CD14-positive monocyte (primary cell): ENCODE data around the gene PKMYT1. TPM values are rescaled to one million over a fixed set of nuclear protein-coding genes. Genes with fewer than 3 reads are reported as not detected.

Experiments used
- DNase-seq, 3 donors: peaks; one replicate each; pipeline ENCODE4 v3.0.0-alpha.2; 2011 to 2022
- H2AFZ ChIP-seq: 2 replicates; pipeline ENCODE4 v1.6.0; 2012; ENCODE audit warnings: mild to moderate bottlenecking, low read depth, low read length, inconsistent platforms; ENCODE audit not compliant: insufficient read depth, poor library complexity, severe bottlenecking
- H3K27ac ChIP-seq, 2 donors: 1 replicate in 1 of 2; 2 replicates in 1 of 2; pipeline ENCODE4 v1.5.1; 2012 to 2013; ENCODE audit warnings: low read length in 2 of 2, control low read depth in 1 of 2, inconsistent platforms in 1 of 2, low read depth in 1 of 2, mild to moderate bottlenecking in 1 of 2
- H3K27me3 ChIP-seq, 2 donors: one replicate each; pipeline versions ENCODE4 v1.6.0 to v1.6.1; 2011 to 2013; ENCODE audit warnings: low read length in 2 of 2; ENCODE audit not compliant: control insufficient read depth in 2 of 2, insufficient read depth in 2 of 2
- H3K36me3 ChIP-seq, 2 donors: replicated peaks in 1 of 2; 1 replicate in 1 of 2; 2 replicates in 1 of 2; pipeline versions ENCODE4 v1.5.1 to v1.6.1; 2012 to 2013; ENCODE audit warnings: low read length in 2 of 2, control low read depth in 1 of 2, inconsistent platforms in 1 of 2, mild to moderate bottlenecking in 1 of 2; ENCODE audit not compliant: insufficient read depth in 2 of 2, control insufficient read depth in 1 of 2
- H3K4me1 ChIP-seq, 2 donors: 1 replicate in 1 of 2; 2 replicates in 1 of 2; pipeline versions ENCODE4 v1.5.1 to v1.6.1; 2012 to 2013; ENCODE audit warnings: low read length in 2 of 2, control low read depth in 1 of 2, inconsistent platforms in 1 of 2, mild to moderate bottlenecking in 1 of 2, moderate library complexity in 1 of 2; ENCODE audit not compliant: insufficient read depth in 2 of 2, control insufficient read depth in 1 of 2
- H3K4me2 ChIP-seq: replicated peaks from 2 replicates; pipeline ENCODE3; 2012; ENCODE audit warnings: low read length, moderate library complexity, mild to moderate bottlenecking; ENCODE audit not compliant: poor library complexity, severe bottlenecking; ENCODE audit errors: extremely low read depth
- H3K4me3 ChIP-seq, 3 experiments: fragments of 200-600 bp in 1 of 3; sonication (generic) in 1 of 3; replicated peaks in 1 of 3; 1 replicate in 2 of 3; 2 replicates in 1 of 3; pipeline ENCODE4 v1.5.1; 2011 to 2013; ENCODE audit warnings: low read length in 3 of 3, mild to moderate bottlenecking in 3 of 3, control low read depth in 2 of 3, low read depth in 2 of 3, inconsistent platforms in 1 of 3, moderate library complexity in 1 of 3
- H3K79me2 ChIP-seq: 2 replicates; pipeline ENCODE4 v1.6.0; 2012; ENCODE audit warnings: mild to moderate bottlenecking, control low read depth, inconsistent platforms, low read length, moderate library complexity; ENCODE audit not compliant: insufficient read depth
- H3K9ac ChIP-seq: 2 replicates; pipeline ENCODE4 v1.6.0; 2017; ENCODE audit warnings: low read length, mild to moderate bottlenecking; ENCODE audit not compliant: insufficient read depth, poor library complexity, severe bottlenecking
- H3K9me3 ChIP-seq, 2 donors: replicated peaks in 1 of 2; 1 replicate in 1 of 2; 2 replicates in 1 of 2; pipeline versions ENCODE4 v1.5.1 to v1.6.1; 2012 to 2013; ENCODE audit warnings: low read length in 2 of 2, control low read depth in 1 of 2; ENCODE audit not compliant: control insufficient read depth in 1 of 2, insufficient read depth in 1 of 2
- H4K20me1 ChIP-seq: 2 replicates; pipeline ENCODE4 v1.6.0; 2012; ENCODE audit warnings: mild to moderate bottlenecking, low read length, control low read depth, moderate library complexity; ENCODE audit not compliant: insufficient read depth
- H3K27ac Mint-ChIP-seq, 7 donors: one replicate each; pipeline ENCODE4 v1.8.0; 2020; ENCODE audit warnings: mild to moderate bottlenecking in 7 of 7, mixed read lengths in 7 of 7, moderate library complexity in 6 of 7, inconsistent platforms in 2 of 7
- H3K27me3 Mint-ChIP-seq, 3 donors: one replicate each; pipeline ENCODE4 v1.8.0; 2021 to 2022; ENCODE audit warnings: low read depth in 3 of 3, mild to moderate bottlenecking in 3 of 3, mixed read lengths in 3 of 3, moderate library complexity in 3 of 3, inconsistent platforms in 1 of 3
- H3K36me3 Mint-ChIP-seq, 2 donors: one replicate each; pipeline ENCODE4 v1.8.0; 2020; ENCODE audit warnings: mixed read lengths in 2 of 2, inconsistent platforms in 1 of 2, mild to moderate bottlenecking in 1 of 2
- H3K4me1 Mint-ChIP-seq: one replicate; pipeline ENCODE4 v1.8.0; 2020; ENCODE audit warnings: mild to moderate bottlenecking, mixed read lengths
- H3K4me3 Mint-ChIP-seq, 2 donors: one replicate each; pipeline ENCODE4 v1.8.0; 2020; ENCODE audit warnings: mild to moderate bottlenecking in 2 of 2, mixed read lengths in 2 of 2, moderate library complexity in 1 of 2
- H3K9me3 Mint-ChIP-seq, 7 donors: one replicate each; pipeline ENCODE4 v1.8.0; 2020 to 2022; ENCODE audit warnings: mixed read lengths in 7 of 7, mild to moderate bottlenecking in 6 of 7, moderate library complexity in 6 of 7, inconsistent platforms in 2 of 7
- CTCF ChIP-seq: fragments of 200-600 bp; IDR thresholded peaks from one replicate; pipeline ENCODE4 v1.8.0; 2022; ENCODE audit warnings: antibody characterized with exemption, mild to moderate bottlenecking
- WGBS: methylation state at CpG from one replicate; pipeline ENCODE4 v1.1.5; 2013; ENCODE audit warnings: missing lambda C conversion rate; ENCODE audit not compliant: insufficient coverage; 5-methylcytosine and 5-hydroxymethylcytosine counted together
- intact Hi-C, 2 donors: fragments of 100-400 bp; cut with micrococcal nuclease; formaldehyde crosslinking; loops; one replicate each; pipeline versions ENCODE4 v1.15.0 to v1.15.1; 2023
- polyA plus RNA-seq, 3 donors: library from polyadenylated mRNA; depleted of rRNA in 1 of 3; unstranded in 2 of 3; stranded (reverse) in 1 of 3; fragments of 300-500 nt in 2 of 3; fragments of >200 nt in 1 of 3; fragmentation: Illumina TruSeq in 2 of 3; gene quantifications; 1 replicate in 2 of 3; 2 replicates in 1 of 3; pipeline ENCODE4 v1.2.3, GENCODE V29; 2012 to 2021

PKMYT1 gene
- polyA plus RNA-seq, 3 donors: 0.39 to 3.2 (median 3.0) TPM

DNA sequence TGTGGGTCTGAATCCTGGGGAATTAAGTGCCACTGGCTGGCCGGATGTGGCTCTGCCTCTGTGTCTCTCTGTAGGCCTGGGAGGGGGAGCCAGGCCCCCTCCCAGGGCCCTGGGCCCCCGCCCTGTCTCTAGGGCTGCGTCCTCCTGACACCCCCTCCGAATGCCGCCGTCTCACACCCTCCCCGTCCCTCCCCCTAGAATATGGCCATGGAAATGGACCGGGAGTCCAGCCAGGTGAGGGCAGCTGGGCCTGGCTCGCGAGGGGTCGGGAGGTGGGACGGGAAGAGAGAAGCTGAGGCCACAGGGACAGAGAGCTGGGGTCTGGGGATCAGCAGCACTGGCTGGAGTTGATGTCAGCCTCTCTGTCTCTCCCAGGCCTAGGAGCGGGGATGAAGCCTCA is 16.1 kb upstream of the PKMYT1 start:
- Histone ChIP-seq H3K4me3 (no peak overlapping the region), H3K36me3 (no peaks in the 10 kb centered on the region), H3K4me2 (no peak overlapping the region), H3K4me1 (no peaks in the 10 kb centered on the region), H3K79me2 (no peaks in the 10 kb centered on the region), H3K9ac (no peak overlapping the region), H3K27ac (no peak overlapping the region), H3K27me3 (no peaks in the 10 kb centered on the region), H3K9me3 (no peaks in the 10 kb centered on the region), H2AFZ (no peak overlapping the region), H4K20me1 (no peaks in the 10 kb centered on the region)
- TF ChIP-seq CTCF: no peak
- no peak overlapping the region for H3K4me3 Mint-ChIP-seq
- H3K27ac Mint-ChIP-seq: no peak overlapping the region
- no peaks in the 10 kb centered on the region for H3K36me3 Mint-ChIP-seq
- DNase-seq: no peak
- H3K27me3 Mint-ChIP-seq: peaks cover 0 to 13% (median 8%) of the 10 kb centered on the region in 3 donors
- intact Hi-C loops: loop anchor here in 1 of 2 donors (5.0 kb wide), 1 partner anchor 36 kb away; no protein-coding TSS in a partner anchor
- WGBS: 97% methylated on average over 6 of the region's 13 CpGs
- no peaks in the 10 kb centered on the region for H3K4me1 Mint-ChIP-seq
- no peaks in the 10 kb centered on the region for H3K9me3 Mint-ChIP-seq

GRCh38 chr16:2992383-2993081 is 12.3 kb upstream of the PKMYT1 start:
- Histone ChIP-seq H3K4me1 (no peaks in the 10 kb centered on the region), H3K9me3 (no peaks in the 10 kb centered on the region), H3K79me2 (no peaks in the 10 kb centered on the region), H4K20me1 (no peaks in the 10 kb centered on the region), H3K4me3 (no peak overlapping the region), H3K9ac (no peak overlapping the region), H3K27me3 (no peaks in the 10 kb centered on the region), H3K36me3 (no peaks in the 10 kb centered on the region), H3K4me2 (no peak overlapping the region), H2AFZ (no peak overlapping the region), H3K27ac (no peak overlapping the region)
- Mint-ChIP-seq H3K4me3 (no peak overlapping the region), H3K9me3 (no peaks in the 10 kb centered on the region), H3K4me1 (no peaks in the 10 kb centered on the region), H3K27ac (no peak overlapping the region), H3K27me3 (peaks cover 9 to 13% (median 9%) of the 10 kb centered on the region in 3 donors), H3K36me3 (no peaks in the 10 kb centered on the region)
- 100% methylated on average over 6 of the region's 14 CpGs for WGBS
- intact Hi-C loops: no loop called here
- DNase-seq: no peak
- TF ChIP-seq CTCF: no peak
